DOHH2 (cell line): Measurements from ENCODE around the gene PAM.

ENCODE experiments used
- EZH2phosphoT487 ChIP-seq: fragments of 200-600 bp; sonication (generic); IDR thresholded peaks from 2 replicates; pipeline ENCODE4 v1.6.1; 2017; ENCODE audit warnings: borderline replicate concordance, mild to moderate bottlenecking, antibody characterized with exemption, low read length, moderate library complexity, mixed read lengths
- TF ChIP-seq, protein P1 (sequence below): fragments of 200-600 bp; sonication (generic); IDR thresholded peaks from one replicate; pipeline ENCODE4 v1.5.1; 2014; ENCODE audit warnings: antibody characterized with exemption, mild to moderate bottlenecking, low read depth, low read length; ENCODE audit not compliant: poor library complexity, severe bottlenecking

DNA sequence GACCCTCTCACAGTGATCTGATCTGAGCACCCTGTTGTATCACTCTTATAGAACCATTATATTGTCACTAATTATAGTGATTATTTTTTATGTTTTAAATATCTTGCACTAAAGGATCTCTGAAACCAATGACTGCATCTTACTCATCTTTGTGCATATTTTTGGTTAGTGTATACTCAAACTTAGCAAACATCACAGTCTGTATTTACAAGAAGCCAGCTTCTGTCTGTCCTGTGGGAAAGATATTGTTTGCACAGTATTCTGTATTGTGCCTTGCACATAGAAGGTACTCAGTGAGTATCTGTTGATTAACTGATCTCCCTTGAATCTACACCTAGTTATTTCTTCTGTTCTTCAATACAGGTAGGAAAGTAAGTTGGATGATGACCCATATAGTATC lies 131.5 kb downstream of the PAM start:
- TF ChIP-seq, protein P1, sequence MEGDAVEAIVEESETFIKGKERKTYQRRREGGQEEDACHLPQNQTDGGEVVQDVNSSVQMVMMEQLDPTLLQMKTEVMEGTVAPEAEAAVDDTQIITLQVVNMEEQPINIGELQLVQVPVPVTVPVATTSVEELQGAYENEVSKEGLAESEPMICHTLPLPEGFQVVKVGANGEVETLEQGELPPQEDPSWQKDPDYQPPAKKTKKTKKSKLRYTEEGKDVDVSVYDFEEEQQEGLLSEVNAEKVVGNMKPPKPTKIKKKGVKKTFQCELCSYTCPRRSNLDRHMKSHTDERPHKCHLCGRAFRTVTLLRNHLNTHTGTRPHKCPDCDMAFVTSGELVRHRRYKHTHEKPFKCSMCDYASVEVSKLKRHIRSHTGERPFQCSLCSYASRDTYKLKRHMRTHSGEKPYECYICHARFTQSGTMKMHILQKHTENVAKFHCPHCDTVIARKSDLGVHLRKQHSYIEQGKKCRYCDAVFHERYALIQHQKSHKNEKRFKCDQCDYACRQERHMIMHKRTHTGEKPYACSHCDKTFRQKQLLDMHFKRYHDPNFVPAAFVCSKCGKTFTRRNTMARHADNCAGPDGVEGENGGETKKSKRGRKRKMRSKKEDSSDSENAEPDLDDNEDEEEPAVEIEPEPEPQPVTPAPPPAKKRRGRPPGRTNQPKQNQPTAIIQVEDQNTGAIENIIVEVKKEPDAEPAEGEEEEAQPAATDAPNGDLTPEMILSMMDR, result no peak
- no peak for TF ChIP-seq EZH2phosphoT487
